T1000 (cell line): Measurements from ENCODE around the gene TNFSF12.

Experiments used
- DNase-seq: peaks from one replicate; lab custom pipeline; 2025; ENCODE audit warnings: mixed read lengths; lab: John Stamatoyannopoulos, UW

TNFSF12 gene

DNA sequence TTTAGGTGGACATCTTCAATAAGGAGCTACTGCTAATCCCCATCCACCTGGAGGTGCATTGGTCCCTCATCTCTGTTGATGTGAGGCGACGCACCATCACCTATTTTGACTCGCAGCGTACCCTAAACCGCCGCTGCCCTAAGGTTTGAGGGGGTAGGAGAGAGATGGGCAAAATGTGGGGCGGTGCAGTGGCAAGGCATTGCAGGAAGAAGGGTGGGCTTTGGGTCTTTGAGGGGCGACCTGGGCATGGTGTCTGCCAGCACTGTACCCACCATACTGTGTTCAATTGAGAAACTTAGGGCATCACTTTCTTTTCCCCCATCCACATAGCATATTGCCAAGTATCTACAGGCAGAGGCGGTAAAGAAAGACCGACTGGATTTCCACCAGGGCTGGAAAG is 21.5 kb downstream of the TNFSF12 start:
- no peak for DNase-seq

DNA sequence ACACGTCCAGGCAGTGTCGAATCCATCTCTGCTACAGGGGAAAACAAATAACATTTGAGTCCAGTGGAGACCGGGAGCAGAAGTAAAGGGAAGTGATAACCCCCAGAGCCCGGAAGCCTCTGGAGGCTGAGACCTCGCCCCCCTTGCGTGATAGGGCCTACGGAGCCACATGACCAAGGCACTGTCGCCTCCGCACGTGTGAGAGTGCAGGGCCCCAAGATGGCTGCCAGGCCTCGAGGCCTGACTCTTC is 23.4 kb downstream of the TNFSF12 start:
- no peak for DNase-seq

DNA sequence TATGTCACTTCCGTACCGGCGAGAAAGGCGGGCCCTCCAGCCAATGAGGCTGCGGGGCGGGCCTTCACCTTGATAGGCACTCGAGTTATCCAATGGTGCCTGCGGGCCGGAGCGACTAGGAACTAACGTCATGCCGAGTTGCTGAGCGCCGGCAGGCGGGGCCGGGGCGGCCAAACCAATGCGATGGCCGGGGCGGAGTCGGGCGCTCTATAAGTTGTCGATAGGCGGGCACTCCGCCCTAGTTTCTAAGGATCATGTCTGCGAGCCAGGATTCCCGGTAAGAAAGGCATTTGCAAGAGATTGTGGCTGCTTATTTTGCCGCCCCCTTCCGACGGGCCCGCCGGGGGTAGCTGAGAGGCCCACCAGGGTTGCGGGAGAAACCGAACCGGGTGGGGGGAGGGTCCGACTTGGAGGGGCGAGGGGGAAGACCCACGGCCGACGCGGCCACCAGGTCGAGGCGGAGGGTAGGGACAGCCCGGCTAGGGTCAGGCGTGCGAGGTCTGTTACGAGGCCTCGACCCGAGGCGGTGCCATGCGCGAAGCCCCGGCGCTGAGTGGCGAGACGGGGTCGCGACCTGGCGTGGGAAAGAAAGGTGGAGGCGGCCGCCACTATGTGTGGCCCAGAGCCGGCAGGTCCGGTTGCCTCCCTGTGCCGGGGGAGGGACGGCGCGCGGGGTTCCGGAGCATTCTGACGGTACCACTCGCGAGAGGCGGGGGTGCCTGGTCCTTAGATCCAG is 23.9 kb downstream of the TNFSF12 start:
- DNase-seq, result peak; percentile 99

DNA sequence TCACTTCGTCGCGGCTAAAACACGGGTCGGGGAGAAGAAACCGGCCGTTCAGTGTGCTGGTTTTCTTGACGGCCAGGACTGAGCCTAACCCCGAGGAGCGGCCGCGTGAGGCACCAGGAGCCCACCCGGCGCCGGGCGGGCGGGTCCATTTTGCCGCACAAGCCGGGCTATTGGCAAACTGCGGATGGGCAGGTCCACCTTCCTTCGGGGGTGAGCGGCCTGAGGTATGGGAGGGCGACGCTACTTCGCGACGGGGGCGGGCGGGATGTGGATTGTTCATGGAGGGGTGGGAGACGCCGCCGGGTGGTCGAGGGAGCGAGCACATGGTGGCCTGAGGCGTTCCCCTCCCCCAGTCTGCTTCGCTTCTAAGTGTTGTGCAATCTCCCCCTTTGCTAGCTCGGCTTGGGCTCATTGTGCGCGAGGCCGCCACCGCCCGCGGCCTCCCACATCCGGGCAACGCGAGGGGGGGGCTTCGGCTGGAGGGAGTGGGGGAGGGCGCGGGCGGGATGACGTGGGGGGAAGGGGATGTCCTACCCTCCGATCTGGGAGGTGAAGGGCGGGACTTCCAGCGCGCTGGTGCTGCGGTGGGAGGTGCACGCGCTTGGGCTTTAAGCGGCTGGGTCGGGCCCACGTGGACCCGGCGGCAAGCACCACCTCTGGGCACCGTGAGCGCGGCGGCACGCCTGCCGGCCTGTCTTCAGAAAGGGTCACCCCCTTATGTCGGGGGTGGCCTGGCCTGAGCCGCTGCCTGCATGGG is 24.6 kb downstream of the TNFSF12 start:
- peak; percentile 62 for DNase-seq

GRCh38 chr17:7574176-7574953 is 25.5 kb downstream of the TNFSF12 start:
- DNase-seq, result no peak

- no peak for DNase-seq
These were observed 26.6 kb downstream of the TNFSF12 start for GRCh38 chr17:7575481-7575883.

GRCh38 chr17:7575959-7576358 is 27.1 kb downstream of the TNFSF12 start:
- no peak for DNase-seq

- no peak for DNase-seq
These were observed 27.6 kb downstream of the TNFSF12 start for GRCh38 chr17:7576432-7576937.

DNA sequence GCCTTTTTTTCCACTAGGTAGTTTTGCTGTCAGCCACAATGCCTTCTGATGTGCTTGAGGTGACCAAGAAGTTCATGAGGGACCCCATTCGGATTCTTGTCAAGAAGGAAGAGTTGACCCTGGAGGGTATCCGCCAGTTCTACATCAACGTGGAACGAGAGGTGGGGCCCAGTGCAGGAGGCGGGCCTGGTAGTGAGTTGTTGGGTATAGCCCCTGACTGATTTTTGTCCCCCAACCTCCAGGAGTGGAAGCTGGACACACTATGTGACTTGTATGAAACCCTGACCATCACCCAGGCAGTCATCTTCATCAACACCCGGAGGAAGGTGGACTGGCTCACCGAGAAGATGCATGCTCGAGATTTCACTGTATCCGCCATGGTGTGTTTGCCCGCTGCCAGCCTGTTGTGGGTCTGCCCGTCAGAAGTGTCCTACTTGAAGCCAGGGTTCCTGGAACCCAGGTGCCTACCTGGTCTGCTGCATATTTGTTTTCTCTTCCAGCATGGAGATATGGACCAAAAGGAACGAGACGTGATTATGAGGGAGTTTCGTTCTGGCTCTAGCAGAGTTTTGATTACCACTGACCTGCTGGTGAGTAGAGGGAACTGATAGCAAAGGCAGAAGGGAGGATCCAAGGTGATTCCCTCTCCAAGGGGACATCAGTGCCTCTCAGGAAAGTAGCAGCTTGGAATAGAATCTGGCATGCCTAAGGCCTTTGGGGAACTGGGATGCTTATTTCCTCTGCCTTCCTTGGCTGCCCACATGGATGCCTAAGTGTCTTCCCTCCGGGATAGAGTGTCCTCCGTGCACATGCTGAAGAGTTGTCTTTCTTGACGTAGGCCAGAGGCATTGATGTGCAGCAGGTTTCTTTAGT is 28.7 kb downstream of the TNFSF12 start:
- no peak for DNase-seq

DNA sequence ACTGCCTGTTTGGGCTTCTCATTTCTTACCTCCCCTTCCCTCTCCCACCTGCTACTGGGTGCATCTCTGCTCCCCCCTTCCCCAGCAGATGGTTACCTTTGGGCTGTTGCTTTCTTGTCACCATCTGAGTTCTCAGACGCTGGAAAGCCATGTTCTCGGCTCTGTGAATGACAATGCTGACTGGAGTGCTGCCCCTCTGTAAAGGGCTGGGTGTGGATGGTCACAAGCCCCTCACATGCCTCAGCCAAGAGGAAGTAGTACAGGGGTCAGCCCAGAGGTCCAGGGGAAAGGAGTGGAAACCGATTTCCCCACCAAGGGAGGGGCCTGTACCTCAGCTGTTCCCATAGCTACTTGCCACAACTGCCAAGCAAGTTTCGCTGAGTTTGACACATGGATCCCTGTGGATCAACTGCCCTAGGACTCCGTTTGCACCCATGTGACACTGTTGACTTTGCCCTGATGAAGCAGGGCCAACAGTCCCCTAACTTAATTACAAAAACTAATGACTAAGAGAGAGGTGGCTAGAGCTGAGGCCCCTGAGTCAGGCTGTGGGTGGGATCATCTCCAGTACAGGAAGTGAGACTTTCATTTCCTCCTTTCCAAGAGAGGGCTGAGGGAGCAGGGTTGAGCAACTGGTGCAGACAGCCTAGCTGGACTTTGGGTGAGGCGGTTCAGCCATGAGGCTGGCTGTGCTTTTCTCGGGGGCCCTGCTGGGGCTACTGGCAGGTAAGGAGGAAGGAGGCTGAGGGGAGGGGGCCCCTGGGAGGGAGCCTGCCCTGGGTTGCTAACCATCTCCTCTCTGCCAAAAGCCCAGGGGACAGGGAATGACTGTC is 30.4 kb downstream of the TNFSF12 start, which contains the start of gene CD68:
CD68 (plus strand) TSS at position 638 of the 833 bp plus-strand sequence; CDS start at position 678, 40 bp downstream.
- peak; percentile 81 for DNase-seq

GRCh38 chr17:7579834-7580603 is 31.2 kb downstream of the TNFSF12 start:
- DNase-seq, result no peak

DNA sequence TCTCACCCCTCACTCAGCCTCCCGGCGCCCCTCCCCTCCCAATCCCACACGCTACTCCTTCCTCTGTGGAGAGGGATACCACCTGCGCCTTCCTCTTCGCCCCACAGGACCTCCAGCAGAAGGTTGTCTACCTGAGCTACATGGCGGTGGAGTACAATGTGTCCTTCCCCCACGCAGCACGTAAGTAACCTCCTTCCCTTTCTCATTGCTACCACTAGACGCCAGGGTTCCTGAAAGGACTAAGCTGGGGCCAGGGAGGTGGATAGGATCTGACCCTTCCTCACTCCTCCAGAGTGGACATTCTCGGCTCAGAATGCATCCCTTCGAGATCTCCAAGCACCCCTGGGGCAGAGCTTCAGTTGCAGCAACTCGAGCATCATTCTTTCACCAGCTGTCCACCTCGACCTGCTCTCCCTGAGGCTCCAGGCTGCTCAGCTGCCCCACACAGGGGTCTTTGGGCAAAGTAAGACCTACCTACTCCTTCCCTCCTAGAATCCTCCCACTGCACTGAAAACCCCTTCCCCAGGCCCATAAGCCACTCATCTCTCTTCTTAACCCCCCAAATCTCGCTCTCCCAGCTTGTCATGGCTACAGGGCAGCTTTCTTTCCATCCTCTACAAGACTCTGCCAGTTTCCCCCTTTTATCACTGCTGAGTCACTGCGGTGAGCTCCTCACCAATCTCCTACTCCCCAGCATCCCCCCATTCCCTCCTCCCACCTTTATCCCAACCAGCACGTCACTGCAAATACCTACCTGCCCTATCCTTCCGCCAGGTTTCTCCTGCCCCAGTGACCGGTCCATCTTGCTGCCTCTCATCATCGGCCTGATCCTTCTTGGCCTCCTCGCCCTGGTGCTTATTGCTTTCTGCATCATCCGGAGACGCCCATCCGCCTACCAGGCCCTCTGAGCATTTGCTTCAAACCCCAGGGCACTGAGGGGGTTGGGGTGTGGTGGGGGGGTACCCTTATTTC is 32.0 kb downstream of the TNFSF12 start:
- DNase-seq, result no peak

GRCh38 chr17:7582396-7583252 is 33.8 kb downstream of the TNFSF12 start:
- DNase-seq, result no peak

GRCh38 chr17:7583253-7584109 is 34.6 kb downstream of the TNFSF12 start, which contains the start of gene MPDU1:
MPDU1 (plus strand) TSS chr17:7583852; CDS start chr17:7583863, 11 bp downstream.
- DNase-seq, result peak; percentile 93

GRCh38 chr17:7586673-7587419 is 38.0 kb downstream of the TNFSF12 start:
- no peak for DNase-seq
